ENCODE measurements around the gene CBLN4.

DNA sequence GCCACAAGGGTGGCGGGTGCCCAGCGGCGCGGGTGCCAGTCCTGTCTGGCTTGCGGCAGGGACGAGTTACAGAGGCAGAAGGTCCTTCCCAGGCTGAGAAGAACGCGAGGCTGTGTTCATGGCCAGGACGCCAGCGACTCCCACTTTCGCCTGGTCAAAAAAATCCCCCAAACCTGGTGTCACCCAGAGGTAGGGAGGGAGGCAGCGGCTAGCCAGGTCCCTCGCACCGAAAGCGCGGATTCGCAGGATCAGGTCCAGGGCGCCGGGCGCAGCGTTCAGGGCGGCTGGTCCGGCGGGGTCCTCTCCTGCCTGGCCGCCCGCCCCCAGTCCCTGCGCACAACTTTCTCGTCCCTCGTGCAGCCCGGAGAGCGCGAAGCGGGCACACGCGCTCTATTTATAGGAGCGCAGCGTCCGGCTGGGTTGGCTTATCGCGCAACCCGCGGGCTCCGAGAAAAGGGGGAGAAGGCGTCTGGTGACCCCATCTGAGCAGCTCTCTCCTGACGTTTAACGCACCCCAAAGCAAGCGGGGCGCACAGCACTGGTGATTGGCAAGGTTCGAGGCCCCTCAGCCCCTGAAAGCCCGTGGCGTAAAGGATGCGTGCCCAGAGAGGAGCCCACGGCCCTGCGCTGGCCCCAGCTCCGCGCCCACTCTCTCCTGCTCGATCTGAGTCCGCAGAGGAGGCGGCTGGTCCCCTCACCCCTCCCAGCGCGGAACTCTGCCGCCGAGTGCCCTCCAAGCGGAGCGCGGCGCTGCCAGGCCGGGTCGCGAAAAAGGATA is 519 bp downstream of the CBLN4 start:
- TF ChIP-seq, protein P1, sequence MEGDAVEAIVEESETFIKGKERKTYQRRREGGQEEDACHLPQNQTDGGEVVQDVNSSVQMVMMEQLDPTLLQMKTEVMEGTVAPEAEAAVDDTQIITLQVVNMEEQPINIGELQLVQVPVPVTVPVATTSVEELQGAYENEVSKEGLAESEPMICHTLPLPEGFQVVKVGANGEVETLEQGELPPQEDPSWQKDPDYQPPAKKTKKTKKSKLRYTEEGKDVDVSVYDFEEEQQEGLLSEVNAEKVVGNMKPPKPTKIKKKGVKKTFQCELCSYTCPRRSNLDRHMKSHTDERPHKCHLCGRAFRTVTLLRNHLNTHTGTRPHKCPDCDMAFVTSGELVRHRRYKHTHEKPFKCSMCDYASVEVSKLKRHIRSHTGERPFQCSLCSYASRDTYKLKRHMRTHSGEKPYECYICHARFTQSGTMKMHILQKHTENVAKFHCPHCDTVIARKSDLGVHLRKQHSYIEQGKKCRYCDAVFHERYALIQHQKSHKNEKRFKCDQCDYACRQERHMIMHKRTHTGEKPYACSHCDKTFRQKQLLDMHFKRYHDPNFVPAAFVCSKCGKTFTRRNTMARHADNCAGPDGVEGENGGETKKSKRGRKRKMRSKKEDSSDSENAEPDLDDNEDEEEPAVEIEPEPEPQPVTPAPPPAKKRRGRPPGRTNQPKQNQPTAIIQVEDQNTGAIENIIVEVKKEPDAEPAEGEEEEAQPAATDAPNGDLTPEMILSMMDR (IDR thresholded peaks at IDR 0.05), result no peak
- no peak for TF ChIP-seq POLR2A (IDR thresholded peaks at IDR 0.05)

All from tibial nerve (tissue), 3 donors.